Endothelial cell of umbilical vein (primary cell): Measurements from ENCODE around the gene LRSAM1. TPM values are rescaled to one million over a fixed set of nuclear protein-coding genes. Genes with fewer than 3 reads are reported as not detected.

Experiments
- BruUV-seq: library from RNA; stranded (reverse); fragments of 400-500 nt; replicated peaks from 2 replicates; lab custom pipeline; 2021; lab: Mats Ljungman, UMichigan
- CTCF ChIA-PET: fragments of 300-600, 350-600 bp; sonication (Branson Sonifier 250); formaldehyde crosslinking; loops from one replicate; lab custom pipeline; 2021; ENCODE audit warnings: antibody characterized with exemption, inconsistent platforms; lab: Charles Lee
- POLR2A ChIA-PET: fragments of 300-600, 350-600 bp; sonication (Branson Sonifier 250); formaldehyde crosslinking; loops from one replicate; lab custom pipeline; 2021; ENCODE audit warnings: antibody characterized with exemption, inconsistent platforms; lab: Charles Lee
- DNase-seq: peaks from one replicate; pipeline ENCODE4 v3.0.0-alpha.2; 2011; ENCODE audit warnings: low read depth, low spot score
- FAIRE-seq: peaks from 2 replicates; lab custom pipeline; 2011; peaks lifted over from hg19 to GRCh38; lab: Jason Lieb, UNC
- H2AFZ ChIP-seq: 2 replicates; pipeline ENCODE4 v1.6.0; 2012; ENCODE audit warnings: low read depth, low read length, control low read depth, inconsistent platforms
- H3K27ac ChIP-seq: 2 replicates; pipeline ENCODE4 v1.5.1; 2011; ENCODE audit warnings: low read depth, mild to moderate bottlenecking, control low read depth, low read length, moderate library complexity; ENCODE audit not compliant: insufficient read depth
- H3K27me3 ChIP-seq, 2 experiments: 2 replicates each; pipeline versions ENCODE4 v1.6.0 to v1.6.1; 2011; ENCODE audit warnings: low read length in 2 of 2, mixed read lengths in 1 of 2; ENCODE audit not compliant: control insufficient read depth in 2 of 2, insufficient read depth in 2 of 2
- H3K36me3 ChIP-seq, 2 experiments: 2 replicates in 1 of 2; 3 replicates in 1 of 2; pipeline ENCODE4 v1.5.1; 2011; ENCODE audit warnings: low read length in 2 of 2, mild to moderate bottlenecking in 1 of 2, moderate library complexity in 1 of 2; ENCODE audit not compliant: control insufficient read depth in 2 of 2, insufficient read depth in 2 of 2; ENCODE audit errors: extremely low read depth in 1 of 2
- H3K4me1 ChIP-seq: 3 replicates; pipeline ENCODE4 v1.5.1; 2011; ENCODE audit warnings: mild to moderate bottlenecking, low read length; ENCODE audit not compliant: control insufficient read depth, insufficient read depth; ENCODE audit errors: extremely low read depth
- H3K4me2 ChIP-seq: 2 replicates; pipeline ENCODE4 v1.6.1; 2011; ENCODE audit warnings: low read length, control low read depth, mixed read lengths; ENCODE audit not compliant: insufficient read depth
- H3K4me3 ChIP-seq, 3 experiments: fragments of 200-600 bp in 1 of 3; sonication (generic), shearing (Covaris generic) in 1 of 3; replicated peaks in 1 of 3; 2 replicates each; pipeline ENCODE4 v1.5.1; 2011 to 2016; ENCODE audit warnings: control low read depth in 3 of 3, low read length in 3 of 3, mild to moderate bottlenecking in 2 of 3, inconsistent platforms in 1 of 3, low read depth in 1 of 3, moderate library complexity in 1 of 3; ENCODE audit not compliant: insufficient read depth in 1 of 3
- H3K79me2 ChIP-seq: 2 replicates; pipeline ENCODE4 v1.6.0; 2012; ENCODE audit warnings: low read length, inconsistent platforms; ENCODE audit not compliant: control insufficient read depth, insufficient read depth
- H3K9ac ChIP-seq: replicated peaks from 2 replicates; pipeline ENCODE3; 2011; ENCODE audit warnings: low read length, control low read depth; ENCODE audit not compliant: insufficient read depth; ENCODE audit errors: extremely low read depth
- H3K9me1 ChIP-seq: replicated peaks from 3 replicates; pipeline ENCODE4 v1.6.0; 2011; ENCODE audit warnings: mild to moderate bottlenecking, low read length; ENCODE audit not compliant: control insufficient read depth, insufficient read depth; ENCODE audit errors: extremely low read depth
- H3K9me3 ChIP-seq: replicated peaks from 2 replicates; pipeline ENCODE4 v1.5.1; 2012; ENCODE audit warnings: low read length, inconsistent platforms; ENCODE audit not compliant: control insufficient read depth, insufficient read depth
- H4K20me1 ChIP-seq: replicated peaks from 2 replicates; pipeline ENCODE3; 2011; ENCODE audit warnings: mild to moderate bottlenecking, low read length; ENCODE audit not compliant: control insufficient read depth, insufficient read depth; ENCODE audit errors: extremely low read depth
- EZH2 ChIP-seq: IDR thresholded peaks from 2 replicates; pipeline ENCODE4 v1.6.1; 2012; ENCODE audit warnings: borderline replicate concordance, low read depth, mild to moderate bottlenecking, moderate library complexity, low read length, inconsistent platforms; ENCODE audit not compliant: severe bottlenecking
- FOS ChIP-seq: IDR thresholded peaks from 2 replicates; pipeline ENCODE4 v1.6.1; 2011; ENCODE audit warnings: mild to moderate bottlenecking, low read length, moderate library complexity, borderline replicate concordance; ENCODE audit not compliant: insufficient read depth
- GATA2 ChIP-seq: IDR thresholded peaks from 2 replicates; pipeline ENCODE4 v1.7.0; 2011; ENCODE audit warnings: low read depth, mild to moderate bottlenecking, moderate library complexity, mixed read lengths, low read length; ENCODE audit not compliant: insufficient read length, insufficient read depth
- JUN ChIP-seq: IDR thresholded peaks from 2 replicates; pipeline ENCODE4 v1.6.1; 2011; ENCODE audit warnings: borderline replicate concordance, low read depth; ENCODE audit not compliant: insufficient read length, insufficient read depth
- MYC ChIP-seq: IDR thresholded peaks from one replicate; pipeline ENCODE4 v1.6.1; 2011; ENCODE audit warnings: mild to moderate bottlenecking, low read depth, low read length
- POLR2A ChIP-seq: IDR thresholded peaks from 2 replicates; pipeline ENCODE4 v1.6.1; 2012; ENCODE audit warnings: low read depth, mild to moderate bottlenecking, control low read depth, low read length
- POLR2AphosphoS5 ChIP-seq: IDR thresholded peaks from 2 replicates; pipeline ENCODE4 v1.6.1; 2012; ENCODE audit warnings: low read depth, mild to moderate bottlenecking, control low read depth, low read length, moderate library complexity; ENCODE audit not compliant: insufficient read depth
- dilution Hi-C: fragments of 300-500 bp; cut with MboI; formaldehyde crosslinking; loops from one replicate; pipeline ENCODE4 v1.15.0; 2019; ENCODE audit warnings: low sequenced_read_pairs; ENCODE audit not compliant: extremely low pct_ligation_motif_present
- intact Hi-C: fragments of 100-400 bp; cut with micrococcal nuclease; formaldehyde crosslinking; loops from one replicate; pipeline ENCODE4 v1.10.0; 2022
- polyA plus RNA-seq, 4 experiments: library from polyadenylated mRNA; depleted of rRNA in 3 of 4; stranded (reverse) in 3 of 4; unstranded in 1 of 4; fragments of >200 nt; gene quantifications; 2 replicates each; pipeline versions ENCODE4 v1.2.1 to v1.2.3, GENCODE V29; 2011 to 2012; ENCODE audit warnings: missing spikeins in 1 of 4
- total RNA-seq: library from RNA; stranded (reverse); gene quantifications from 2 replicates; pipeline ENCODE4 v1.2.3, GENCODE V29; 2021
- TF ChIP-seq, protein P1 (sequence below), 2 donors: IDR thresholded peaks; 1 replicate in 1 of 2; 2 replicates in 1 of 2; pipeline ENCODE4 v1.5.1; 2011; ENCODE audit warnings: low read length in 2 of 2, mild to moderate bottlenecking in 2 of 2, moderate library complexity in 2 of 2, control low read depth in 1 of 2, inconsistent platforms in 1 of 2, low read depth in 1 of 2; ENCODE audit not compliant: insufficient read depth in 1 of 2; ENCODE audit errors: extremely low read depth in 1 of 2
- TF ChIP-seq, protein P2 (sequence below): IDR thresholded peaks from 2 replicates; pipeline ENCODE4 v1.6.1; 2011; ENCODE audit not compliant: insufficient read depth, insufficient read length

The LRSAM1 gene
- total and polyA plus RNA-seq, 2 donors (not counting 3 experiments of a cell fraction or from before 2014, with no cell fraction given), result 10.8 to 18.9 TPM

DNA sequence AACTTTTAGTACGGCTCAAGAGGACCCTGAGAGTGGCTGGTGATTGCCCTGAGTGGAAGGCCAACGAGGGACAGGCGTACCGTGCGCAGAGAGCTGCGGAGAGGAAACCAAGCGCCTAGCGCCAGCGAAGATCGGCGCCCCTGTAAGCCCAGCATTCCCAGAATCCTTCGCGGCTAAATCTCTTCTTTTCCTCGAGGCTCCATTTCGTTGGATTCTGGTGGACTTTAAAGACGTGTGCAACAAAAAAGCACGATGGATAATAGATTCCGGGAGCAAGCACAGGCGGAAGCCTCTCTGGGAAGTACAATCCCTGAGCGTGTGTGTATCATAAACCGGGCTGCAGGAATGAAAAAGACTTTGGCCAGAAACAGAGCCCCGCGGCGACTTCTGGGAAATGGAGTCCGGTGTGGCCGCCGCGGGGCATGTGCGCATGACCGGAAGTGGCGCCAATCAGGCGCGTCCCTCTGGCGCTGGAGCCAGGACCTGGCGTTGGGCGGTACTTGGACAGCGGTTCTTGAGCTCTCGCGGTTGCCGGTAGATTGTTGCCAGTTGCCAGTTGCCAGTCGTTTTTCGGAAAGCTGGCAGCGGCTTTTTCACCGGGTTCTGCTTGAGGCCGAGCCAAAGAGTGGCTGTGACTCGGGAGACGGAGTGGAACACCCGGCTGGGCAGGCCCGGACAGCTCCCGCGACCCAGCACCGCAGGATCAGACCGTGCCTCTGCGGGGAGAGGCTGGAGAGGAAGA is 27.2 kb upstream of the LRSAM1 start, which contains the start of gene ZNF79:
TSS of gene ZNF79 (plus strand) at position 449 of the 742 bp plus-strand sequence. CDS start 406 bp downstream, outside the sequence.
- peaks cover 25% of the 10 kb centered on the region for H3K4me1 ChIP-seq
- dilution Hi-C loops, result no loop called here
- peak within 1 kb of the TSS; percentile 97 for H3K4me2 ChIP-seq
- ChIA-PET POLR2A (interaction anchor here (0.5 to 1.4 kb wide), 5 partner anchors 13 to 200 kb away, joined by 3 to 10 read pairs (median 4); partner anchors contain the start of genes LRSAM1, RPL12 and SLC2A8), CTCF (interaction anchor here (0.6 to 1.9 kb wide), 14 partner anchors 9 to 311 kb away, joined by 3 to 11 read pairs (median 4); partner anchors contain the start of genes LRSAM1, RPL12, SLC2A8 and TOR2A)
- peak within 1 kb of the TSS; percentile 92 for H3K9ac ChIP-seq
- DNase-seq (peak; percentile 97), FAIRE-seq (peak; percentile 90)
- no peaks in the 10 kb centered on the region for H4K20me1 ChIP-seq
- peaks cover 0 to 2% of the 10 kb centered on the region in 2 experiments for H3K36me3 ChIP-seq
- no peak for TF ChIP-seq JUN
- TF ChIP-seq, protein P1, sequence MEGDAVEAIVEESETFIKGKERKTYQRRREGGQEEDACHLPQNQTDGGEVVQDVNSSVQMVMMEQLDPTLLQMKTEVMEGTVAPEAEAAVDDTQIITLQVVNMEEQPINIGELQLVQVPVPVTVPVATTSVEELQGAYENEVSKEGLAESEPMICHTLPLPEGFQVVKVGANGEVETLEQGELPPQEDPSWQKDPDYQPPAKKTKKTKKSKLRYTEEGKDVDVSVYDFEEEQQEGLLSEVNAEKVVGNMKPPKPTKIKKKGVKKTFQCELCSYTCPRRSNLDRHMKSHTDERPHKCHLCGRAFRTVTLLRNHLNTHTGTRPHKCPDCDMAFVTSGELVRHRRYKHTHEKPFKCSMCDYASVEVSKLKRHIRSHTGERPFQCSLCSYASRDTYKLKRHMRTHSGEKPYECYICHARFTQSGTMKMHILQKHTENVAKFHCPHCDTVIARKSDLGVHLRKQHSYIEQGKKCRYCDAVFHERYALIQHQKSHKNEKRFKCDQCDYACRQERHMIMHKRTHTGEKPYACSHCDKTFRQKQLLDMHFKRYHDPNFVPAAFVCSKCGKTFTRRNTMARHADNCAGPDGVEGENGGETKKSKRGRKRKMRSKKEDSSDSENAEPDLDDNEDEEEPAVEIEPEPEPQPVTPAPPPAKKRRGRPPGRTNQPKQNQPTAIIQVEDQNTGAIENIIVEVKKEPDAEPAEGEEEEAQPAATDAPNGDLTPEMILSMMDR (IDR thresholded peaks at IDR 0.05; ENCODE audit: extremely low read depth in 1 of 2, insufficient read depth in 1 of 2, low read depth in 1 of 2, low read length in 2 of 2), result no peak
- no peak for TF ChIP-seq FOS
- TF ChIP-seq, protein P2, sequence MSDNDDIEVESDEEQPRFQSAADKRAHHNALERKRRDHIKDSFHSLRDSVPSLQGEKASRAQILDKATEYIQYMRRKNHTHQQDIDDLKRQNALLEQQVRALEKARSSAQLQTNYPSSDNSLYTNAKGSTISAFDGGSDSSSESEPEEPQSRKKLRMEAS, result peak; percentile 1
- TF ChIP-seq POLR2AphosphoS5, result peak; percentile 77
- TF ChIP-seq MYC, result peak; percentile 47
- TF ChIP-seq POLR2A, result peak; percentile 86
- no peak for TF ChIP-seq EZH2
- no peak for TF ChIP-seq GATA2
- H3K9me1 ChIP-seq, result no peaks in the 10 kb centered on the region
- peak within 1 kb of the TSS; percentile 54 to 90 (median 62) for H3K4me3 ChIP-seq
- H3K79me2 ChIP-seq, result peaks cover 43% of the 10 kb centered on the region
- no TSS peak for BruUV-seq
- peak within 1 kb of the TSS; percentile 79 for H3K27ac ChIP-seq
- H3K9me3 ChIP-seq, result no peaks in the 10 kb centered on the region
- H2AFZ ChIP-seq, result peak within 1 kb of the TSS; percentile 94
- no peaks in the 10 kb centered on the region for H3K27me3 ChIP-seq
- intact Hi-C loops, result loop anchor here (1.0 kb wide), 3 partner anchors 25 to 205 kb away; partner anchors contain the start of gene SLC2A8
